ENCODE results near the gene SETBP1. TPM values are rescaled to one million over a fixed set of nuclear protein-coding genes. Genes with fewer than 3 reads are reported as not detected.

Gene SETBP1
- total and polyA plus RNA-seq, 9 of the 15 experiments (the other 6 are each of a cell fraction or from before 2014, with no cell fraction given) = under 0.01 to 0.13 (median 0.04) TPM

GRCh38 chr18:44770641-44771040, 90.0 kb downstream of the SETBP1 start (continued):
- TF ChIP-seq MTA2 (IDR thresholded peaks at IDR 0.05; ENCODE audit: low read depth) (no peak), TCF7L2 (IDR thresholded peaks at IDR 0.05; ENCODE audit: low read depth, low read length) (no peak), HDAC1 (IDR thresholded peaks at IDR 0.05) (no peak), ZNF24 (IDR thresholded peaks at IDR 0.05) (no peak), CTBP1 (IDR thresholded peaks at IDR 0.05; ENCODE audit: borderline replicate concordance) (no peak)

GRCh38 chr18:44771572-44771955, 90.9 kb downstream of the SETBP1 start:
- Histone ChIP-seq H3K27ac (ENCODE audit: extremely low read depth, low read depth, low read length) (no peak overlapping the region), H3K4me3 (no peak overlapping the region), H3K9me3 (replicated peaks; ENCODE audit: control insufficient read depth, insufficient read depth, low read depth, low read length) (no peaks in the 10 kb centered on the region), H3K4me2 (ENCODE audit: insufficient read depth, low read length) (no peak overlapping the region), H3K36me3 (ENCODE audit: control insufficient read depth, insufficient read depth, low read length) (no peaks in the 10 kb centered on the region), H4K20me1 (replicated peaks; ENCODE audit: control insufficient read depth, insufficient read depth, low read length) (no peaks in the 10 kb centered on the region), H2AFZ (ENCODE audit: low read depth, low read length) (no peak overlapping the region), H3K9ac (ENCODE audit: insufficient read depth in 1 of 2, low read depth in 2 of 2, low read length in 2 of 2) (no peak overlapping the region), H3K9me1 (ENCODE audit: control insufficient read depth, insufficient read depth, low read length) (no peaks in the 10 kb centered on the region), H3K79me2 (ENCODE audit: control insufficient read depth, insufficient read depth, low read length) (no peaks in the 10 kb centered on the region), H3K27me3 (ENCODE audit: control insufficient read depth in 2 of 2, insufficient read depth in 2 of 2, low read length in 2 of 2) (no peaks in the 10 kb centered on the region), H3K4me1 (replicated peaks in 1 of 2; ENCODE audit: control insufficient read depth in 2 of 2, insufficient read depth in 2 of 2, low read length in 2 of 2) (no peaks in the 10 kb centered on the region)
- intact Hi-C loops (cut with micrococcal nuclease) = no loop called here
- ATAC-seq = no peak
- no TSS peak for BruUV-seq (replicated peaks)
- no peak for TF ChIP-seq MTA3 (IDR thresholded peaks at IDR 0.05; ENCODE audit: borderline replicate concordance)
- TF ChIP-seq ZBTB49 (CRISPR knock-in tag; IDR thresholded peaks at IDR 0.05; ENCODE audit: borderline replicate concordance) = no peak
- TF ChIP-seq ZNF224 (CRISPR knock-in tag; IDR thresholded peaks at IDR 0.05) = no peak
- no peak for FAIRE-seq
- no peak for DNase-seq (ENCODE audit: extremely low read depth in 1 of 4, low spot score in 3 of 4)
- WGBS (ENCODE audit: insufficient coverage, low coverage, missing lambda C conversion rate) = 9% methylated on average over 4 of the region's 5 CpGs
- ChIA-PET POLR2A (no interaction called here), CTCF (ENCODE audit: low intra/inter-chr PET ratio) (no interaction called here)
- in situ Hi-C loops (cut with MboI) = no loop called here
